NCI-H2196 (cell line): ENCODE data around the gene PCNT.

ENCODE experiments used
- DNase-seq: peaks from one replicate; lab custom pipeline; 2025; ENCODE audit not compliant: unreplicated experiment; lab: John Stamatoyannopoulos, UW

Gene PCNT

GRCh38 chr21:46379691-46380090, 55.7 kb downstream of the PCNT start:
- DNase-seq = no peak

GRCh38 chr21:46381541-46381940, 57.6 kb downstream of the PCNT start:
- no peak for DNase-seq

- DNase-seq = no peak
Measured at GRCh38 chr21:46384556-46384955, 60.6 kb downstream of the PCNT start.

GRCh38 chr21:46385846-46386733, 62.1 kb downstream of the PCNT start:
- no peak for DNase-seq

GRCh38 chr21:46386734-46387088, 62.8 kb downstream of the PCNT start:
- DNase-seq = no peak

- DNase-seq = no peak
Measured at GRCh38 chr21:46388206-46388880, 64.4 kb downstream of the PCNT start.

GRCh38 chr21:46388896-46389295, 64.9 kb downstream of the PCNT start:
- no peak for DNase-seq

- no peak for DNase-seq
Measured at GRCh38 chr21:46390603-46391545, 66.9 kb downstream of the PCNT start.

GRCh38 chr21:46391773-46392172, 67.8 kb downstream of the PCNT start:
- no peak for DNase-seq

- DNase-seq = no peak
Measured at GRCh38 chr21:46392921-46393320, 69.0 kb downstream of the PCNT start.

- no peak for DNase-seq
Measured at GRCh38 chr21:46393451-46393940, 69.5 kb downstream of the PCNT start.

GRCh38 chr21:46393941-46394594, 70.1 kb downstream of the PCNT start:
- no peak for DNase-seq

GRCh38 chr21:46394595-46395104, 70.7 kb downstream of the PCNT start:
- DNase-seq = no peak

- no peak for DNase-seq
Measured at GRCh38 chr21:46397211-46397905, 73.4 kb downstream of the PCNT start.

- DNase-seq = no peak
Measured at GRCh38 chr21:46397993-46398392, 74.0 kb downstream of the PCNT start.

- DNase-seq = no peak
Measured at GRCh38 chr21:46399129-46399528, 75.2 kb downstream of the PCNT start.

GRCh38 chr21:46399686-46400085, 75.7 kb downstream of the PCNT start:
- DNase-seq = no peak

- no peak for DNase-seq
Measured at GRCh38 chr21:46401186-46401910, 77.4 kb downstream of the PCNT start.

GRCh38 chr21:46402421-46402820, 78.5 kb downstream of the PCNT start:
- no peak for DNase-seq
